Tibial nerve (tissue), 4 donors: ENCODE results near the gene SUPT5H.

Experiments
- EP300 ChIP-seq, 2 donors: sonication (generic); formaldehyde crosslinking; IDR thresholded peaks; one replicate each; pipeline ENCODE4 v1.6.1; 2017; ENCODE audit warnings: antibody characterized with exemption in 2 of 2, mild to moderate bottlenecking in 1 of 2
- POLR2A ChIP-seq, 2 donors: fragments of 450-650 bp; IDR thresholded peaks; one replicate each; pipeline ENCODE4 v1.6.1; 2017; ENCODE audit warnings: antibody characterized with exemption in 2 of 2, mild to moderate bottlenecking in 2 of 2, moderate library complexity in 2 of 2
- TF ChIP-seq, protein P1 (sequence below), 5 experiments: fragments of 200-600 bp in 3 of 5; fragments of 450-650 bp in 2 of 5; sonication (generic) in 3 of 5; IDR thresholded peaks; one replicate each; pipeline ENCODE4 v1.5.1; 2016 to 2019; ENCODE audit warnings: antibody characterized with exemption in 5 of 5, mild to moderate bottlenecking in 3 of 5, moderate library complexity in 2 of 5

DNA sequence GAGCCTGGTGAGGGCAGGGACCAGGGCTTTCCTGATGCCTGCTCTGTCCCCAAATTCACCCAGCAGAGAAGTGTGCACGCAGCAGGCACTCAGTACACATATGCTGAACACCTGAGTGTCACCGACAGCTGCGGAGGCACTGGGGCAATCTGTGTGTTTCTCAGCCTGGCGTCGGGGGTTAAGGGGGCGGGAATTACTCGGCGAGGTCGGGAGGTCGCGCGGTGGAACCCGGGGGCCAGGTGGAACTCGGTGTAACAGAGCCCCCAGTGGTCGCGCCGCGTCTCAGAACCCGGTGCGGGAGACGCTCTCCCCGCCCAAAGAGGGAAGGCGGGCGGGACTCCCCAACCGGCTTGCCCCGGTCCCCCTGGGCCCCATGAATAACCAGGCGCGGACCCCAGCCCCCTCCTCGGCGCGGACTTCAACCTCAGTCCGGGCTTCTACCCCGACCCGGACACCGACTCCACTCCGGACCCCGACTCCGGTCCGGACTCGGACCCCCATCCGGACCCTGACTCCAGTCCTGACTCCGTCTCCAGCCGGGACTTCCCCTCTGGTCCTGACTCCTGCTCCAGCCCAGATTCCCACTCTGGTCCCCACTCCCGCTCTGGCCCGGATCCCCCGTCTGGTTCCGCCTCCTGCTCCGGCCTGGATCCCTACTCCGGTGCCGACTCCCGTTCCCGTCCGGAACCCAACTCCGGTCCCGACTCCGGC, 69.6 kb downstream of the SUPT5H start, which contains the start of gene SELENOV:
- TF ChIP-seq, protein P1, sequence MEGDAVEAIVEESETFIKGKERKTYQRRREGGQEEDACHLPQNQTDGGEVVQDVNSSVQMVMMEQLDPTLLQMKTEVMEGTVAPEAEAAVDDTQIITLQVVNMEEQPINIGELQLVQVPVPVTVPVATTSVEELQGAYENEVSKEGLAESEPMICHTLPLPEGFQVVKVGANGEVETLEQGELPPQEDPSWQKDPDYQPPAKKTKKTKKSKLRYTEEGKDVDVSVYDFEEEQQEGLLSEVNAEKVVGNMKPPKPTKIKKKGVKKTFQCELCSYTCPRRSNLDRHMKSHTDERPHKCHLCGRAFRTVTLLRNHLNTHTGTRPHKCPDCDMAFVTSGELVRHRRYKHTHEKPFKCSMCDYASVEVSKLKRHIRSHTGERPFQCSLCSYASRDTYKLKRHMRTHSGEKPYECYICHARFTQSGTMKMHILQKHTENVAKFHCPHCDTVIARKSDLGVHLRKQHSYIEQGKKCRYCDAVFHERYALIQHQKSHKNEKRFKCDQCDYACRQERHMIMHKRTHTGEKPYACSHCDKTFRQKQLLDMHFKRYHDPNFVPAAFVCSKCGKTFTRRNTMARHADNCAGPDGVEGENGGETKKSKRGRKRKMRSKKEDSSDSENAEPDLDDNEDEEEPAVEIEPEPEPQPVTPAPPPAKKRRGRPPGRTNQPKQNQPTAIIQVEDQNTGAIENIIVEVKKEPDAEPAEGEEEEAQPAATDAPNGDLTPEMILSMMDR (IDR thresholded peaks at IDR 0.05): no peak
- TF ChIP-seq POLR2A (IDR thresholded peaks at IDR 0.05) (no peak), EP300 (IDR thresholded peaks at IDR 0.05) (no peak)
